ENCODE data around the gene SHOC1.

SHOC1 gene

DNA sequence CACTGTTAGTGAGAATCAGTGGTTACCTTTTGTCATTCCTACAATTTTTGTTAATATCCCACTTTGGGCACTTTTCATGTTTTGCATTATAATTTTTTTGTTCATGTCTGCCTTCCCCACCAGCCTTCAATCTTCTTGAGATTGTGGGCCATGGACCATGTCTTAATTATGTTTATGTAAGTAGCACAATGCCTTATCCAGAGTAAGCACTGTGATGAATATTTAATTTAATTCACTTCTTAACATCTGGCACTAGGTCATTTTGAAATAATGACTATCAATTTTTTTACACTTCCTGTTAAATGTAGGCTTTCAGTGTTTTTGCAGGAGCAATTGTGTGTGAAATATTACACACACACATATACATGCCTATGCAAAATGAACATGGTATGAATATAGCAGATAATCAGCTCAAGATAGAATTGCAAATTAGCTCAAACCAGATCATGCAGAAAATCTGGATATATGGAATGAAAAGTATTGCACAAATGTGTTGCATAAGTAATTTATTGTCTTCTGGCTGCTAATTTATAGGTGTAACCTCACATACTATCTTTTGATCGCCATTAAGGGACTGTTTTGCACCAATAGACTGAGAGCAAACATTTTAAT is 5.3 kb upstream of the SHOC1 start (continued):
- no peak for TF ChIP-seq ZNF211 (tag by site-specific recombination; IDR thresholded peaks at IDR 0.05; ENCODE audit: low read depth)
- no peak for TF ChIP-seq ZNF621 (tag by site-specific recombination; IDR thresholded peaks at IDR 0.05)
- no peak for TF ChIP-seq SETDB1 (IDR thresholded peaks at IDR 0.05; ENCODE audit: insufficient read length, low read length)

- Histone ChIP-seq H3K4me3 (ENCODE audit: low read depth, low read length) (no peak overlapping the region), H3K27ac (ENCODE audit: extremely low read depth, low read depth, low read length) (no peak overlapping the region), H3K4me1 (ENCODE audit: control insufficient read depth, insufficient read depth, low read length) (no peaks in the 10 kb centered on the region), H3K36me3 (ENCODE audit: control insufficient read depth in 2 of 2, insufficient read depth in 1 of 2, low read length in 2 of 2) (no peaks in the 10 kb centered on the region), H3K9me3 (ENCODE audit: control insufficient read depth, insufficient read depth, low read depth, low read length) (no peaks in the 10 kb centered on the region)
- CTCF ChIA-PET = no interaction called here
- POLR2A ChIA-PET = no interaction called here
- TF ChIP-seq OVOL3 (tag by site-specific recombination; IDR thresholded peaks at IDR 0.05) (no peak), GLI2 (tag by site-specific recombination; IDR thresholded peaks at IDR 0.05; ENCODE audit: borderline replicate concordance, low read depth) (no peak), ZNF747 (tag by site-specific recombination; IDR thresholded peaks at IDR 0.05) (no peak), HOXC10 (CRISPR knock-in tag; IDR thresholded peaks at IDR 0.05) (no peak), KLF7 (tag by site-specific recombination; IDR thresholded peaks at IDR 0.05; ENCODE audit: borderline replicate concordance) (no peak), ZNF629 (tag by site-specific recombination; IDR thresholded peaks at IDR 0.05) (no peak), ZNF426 (tag by site-specific recombination; IDR thresholded peaks at IDR 0.05) (no peak)
- TF ChIP-seq, protein P1, sequence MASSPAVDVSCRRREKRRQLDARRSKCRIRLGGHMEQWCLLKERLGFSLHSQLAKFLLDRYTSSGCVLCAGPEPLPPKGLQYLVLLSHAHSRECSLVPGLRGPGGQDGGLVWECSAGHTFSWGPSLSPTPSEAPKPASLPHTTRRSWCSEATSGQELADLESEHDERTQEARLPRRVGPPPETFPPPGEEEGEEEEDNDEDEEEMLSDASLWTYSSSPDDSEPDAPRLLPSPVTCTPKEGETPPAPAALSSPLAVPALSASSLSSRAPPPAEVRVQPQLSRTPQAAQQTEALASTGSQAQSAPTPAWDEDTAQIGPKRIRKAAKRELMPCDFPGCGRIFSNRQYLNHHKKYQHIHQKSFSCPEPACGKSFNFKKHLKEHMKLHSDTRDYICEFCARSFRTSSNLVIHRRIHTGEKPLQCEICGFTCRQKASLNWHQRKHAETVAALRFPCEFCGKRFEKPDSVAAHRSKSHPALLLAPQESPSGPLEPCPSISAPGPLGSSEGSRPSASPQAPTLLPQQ (tag by site-specific recombination; IDR thresholded peaks at IDR 0.05) = no peak
- TF ChIP-seq, protein P2, sequence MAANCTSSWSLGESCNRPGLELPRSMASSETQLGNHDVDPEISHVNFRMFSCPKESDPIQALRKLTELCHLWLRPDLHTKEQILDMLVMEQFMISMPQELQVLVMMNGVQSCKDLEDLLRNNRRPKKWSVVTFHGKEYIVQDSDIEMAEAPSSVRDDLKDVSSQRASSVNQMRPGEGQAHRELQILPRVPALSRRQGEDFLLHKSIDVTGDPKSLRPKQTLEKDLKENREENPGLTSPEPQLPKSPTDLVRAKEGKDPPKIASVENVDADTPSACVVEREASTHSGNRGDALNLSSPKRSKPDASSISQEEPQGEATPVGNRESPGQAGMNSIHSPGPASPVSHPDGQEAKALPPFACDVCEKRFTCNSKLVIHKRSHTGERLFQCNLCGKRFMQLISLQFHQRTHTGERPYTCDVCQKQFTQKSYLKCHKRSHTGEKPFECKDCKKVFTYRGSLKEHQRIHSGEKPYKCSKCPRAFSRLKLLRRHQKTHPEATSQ (tag by site-specific recombination; IDR thresholded peaks at IDR 0.05) = no peak
Measured at GRCh38 chr9:111799506-111799905, 4.8 kb upstream of the SHOC1 start.

DNA sequence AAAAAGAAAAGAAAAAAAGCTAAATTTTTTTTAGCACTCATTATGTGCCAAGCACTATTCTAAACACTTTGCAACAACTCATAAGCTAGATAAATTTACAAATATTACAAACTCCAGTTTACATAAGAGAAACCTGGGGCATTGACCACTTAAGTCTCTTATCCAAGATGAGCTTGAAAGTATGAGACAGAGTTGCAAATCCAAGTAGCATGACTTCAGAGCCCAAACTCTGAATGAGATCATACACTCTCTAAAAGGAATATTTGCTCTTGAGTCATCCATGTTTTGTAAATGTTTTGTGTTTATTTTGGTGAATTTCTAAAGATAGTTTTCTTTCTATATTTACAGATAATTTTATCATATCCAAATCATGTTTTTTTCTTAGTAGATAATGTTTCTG is 4.0 kb upstream of the SHOC1 start:
- H3K27ac ChIP-seq (ENCODE audit: extremely low read depth, low read depth, low read length) = no peak overlapping the region
- H3K9me3 ChIP-seq (ENCODE audit: control insufficient read depth, insufficient read depth, low read depth, low read length) = no peaks in the 10 kb centered on the region
- ChIA-PET CTCF (no interaction called here), POLR2A (no interaction called here)
- no peak overlapping the region for H3K4me3 ChIP-seq (ENCODE audit: low read depth, low read length)
- no peaks in the 10 kb centered on the region for H3K4me1 ChIP-seq (ENCODE audit: control insufficient read depth, insufficient read depth, low read length)
- no peaks in the 10 kb centered on the region for H3K36me3 ChIP-seq (ENCODE audit: control insufficient read depth in 2 of 2, insufficient read depth in 1 of 2, low read length in 2 of 2)
- TF ChIP-seq ZNF280C (tag by site-specific recombination; IDR thresholded peaks at IDR 0.05) (no peak), ZNF350 (tag by site-specific recombination; IDR thresholded peaks at IDR 0.05) (no peak), ZNF747 (tag by site-specific recombination; IDR thresholded peaks at IDR 0.05) (no peak), KLF9 (tag by site-specific recombination; IDR thresholded peaks at IDR 0.05; ENCODE audit: low read depth) (no peak), ZNF292 (tag by site-specific recombination; IDR thresholded peaks at IDR 0.05; ENCODE audit: borderline replicate concordance, low read depth) (no peak), WT1 (tag by site-specific recombination; IDR thresholded peaks at IDR 0.05) (no peak), ZNF571 (tag by site-specific recombination; IDR thresholded peaks at IDR 0.05) (no peak), ZNF174 (tag by site-specific recombination; IDR thresholded peaks at IDR 0.05) (no peak), ZNF660 (tag by site-specific recombination; IDR thresholded peaks at IDR 0.05) (0 out of 2 replicates have a peak, but pooled peaks have one; percentile 24), GFI1B (tag by site-specific recombination; IDR thresholded peaks at IDR 0.05) (no peak), ZNF132 (tag by site-specific recombination; IDR thresholded peaks at IDR 0.05; ENCODE audit: borderline replicate concordance) (no peak), ZNF645 (tag by site-specific recombination; IDR thresholded peaks at IDR 0.05) (no peak), ZFP69B (tag by site-specific recombination; IDR thresholded peaks at IDR 0.05) (0 out of 2 replicates have a peak, but pooled peaks have one; percentile 14)
- TF ChIP-seq, protein P3, sequence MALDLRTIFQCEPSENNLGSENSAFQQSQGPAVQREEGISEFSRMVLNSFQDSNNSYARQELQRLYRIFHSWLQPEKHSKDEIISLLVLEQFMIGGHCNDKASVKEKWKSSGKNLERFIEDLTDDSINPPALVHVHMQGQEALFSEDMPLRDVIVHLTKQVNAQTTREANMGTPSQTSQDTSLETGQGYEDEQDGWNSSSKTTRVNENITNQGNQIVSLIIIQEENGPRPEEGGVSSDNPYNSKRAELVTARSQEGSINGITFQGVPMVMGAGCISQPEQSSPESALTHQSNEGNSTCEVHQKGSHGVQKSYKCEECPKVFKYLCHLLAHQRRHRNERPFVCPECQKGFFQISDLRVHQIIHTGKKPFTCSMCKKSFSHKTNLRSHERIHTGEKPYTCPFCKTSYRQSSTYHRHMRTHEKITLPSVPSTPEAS (tag by site-specific recombination; IDR thresholded peaks at IDR 0.05) = no peak

Measured in HEK293 (cell line).